HG03103 (cell line): Measurements from ENCODE around the gene CLCNKB.
"Not testable (repeated sequence)": the region's sequence is repeated elsewhere in the genome, so short reads cannot be mapped to it uniquely, and the experiment has no call there.

Experiments
- ATAC-seq: cut with Tn5 transposase; IDR thresholded peaks from one replicate; pipeline ENCODE4 v1.9.1; 2021; ENCODE audit warnings: low read depth; ENCODE audit not compliant: unreplicated experiment

The CLCNKB gene

DNA sequence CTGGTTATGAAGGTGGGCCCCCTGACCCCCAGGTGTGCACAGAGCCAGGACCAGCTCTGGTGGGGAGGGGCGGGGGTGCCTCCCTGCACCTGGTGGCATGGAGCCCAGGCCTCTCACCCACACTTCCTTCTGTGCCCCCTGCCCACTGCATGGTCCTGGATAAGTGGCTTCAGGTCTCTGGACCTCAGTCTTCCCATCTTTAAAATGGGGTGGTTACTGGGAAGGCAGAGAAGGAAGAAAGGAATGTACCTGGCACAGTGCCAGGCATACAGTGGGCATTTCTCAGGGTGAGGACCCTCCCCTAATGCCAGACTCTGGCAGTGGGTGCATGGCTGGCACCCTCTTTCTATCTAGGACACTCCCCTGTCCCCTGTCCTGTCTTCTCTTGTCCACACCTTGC, 14.3 kb upstream of the CLCNKB start:
- no peak for ATAC-seq

DNA sequence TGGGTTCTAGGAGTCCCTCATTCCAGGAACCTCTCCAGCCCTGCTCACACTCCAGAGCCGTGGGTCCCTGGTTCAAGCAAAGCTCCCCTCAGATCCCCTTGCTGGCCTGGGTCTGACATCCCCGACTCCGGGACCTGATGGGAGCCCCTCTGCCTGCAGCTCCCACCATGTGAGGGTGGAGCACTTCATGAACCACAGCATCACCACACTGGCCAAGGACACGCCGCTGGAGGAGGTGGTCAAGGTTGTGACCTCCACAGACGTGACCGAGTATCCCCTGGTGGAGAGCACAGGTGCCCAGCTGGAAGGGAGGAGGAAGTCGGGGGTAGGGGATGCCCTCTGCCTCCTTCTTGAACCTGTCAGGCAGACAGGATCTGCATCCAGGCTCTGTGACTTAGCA, 12.0 kb upstream of the CLCNKB start:
- ATAC-seq: no peak

DNA sequence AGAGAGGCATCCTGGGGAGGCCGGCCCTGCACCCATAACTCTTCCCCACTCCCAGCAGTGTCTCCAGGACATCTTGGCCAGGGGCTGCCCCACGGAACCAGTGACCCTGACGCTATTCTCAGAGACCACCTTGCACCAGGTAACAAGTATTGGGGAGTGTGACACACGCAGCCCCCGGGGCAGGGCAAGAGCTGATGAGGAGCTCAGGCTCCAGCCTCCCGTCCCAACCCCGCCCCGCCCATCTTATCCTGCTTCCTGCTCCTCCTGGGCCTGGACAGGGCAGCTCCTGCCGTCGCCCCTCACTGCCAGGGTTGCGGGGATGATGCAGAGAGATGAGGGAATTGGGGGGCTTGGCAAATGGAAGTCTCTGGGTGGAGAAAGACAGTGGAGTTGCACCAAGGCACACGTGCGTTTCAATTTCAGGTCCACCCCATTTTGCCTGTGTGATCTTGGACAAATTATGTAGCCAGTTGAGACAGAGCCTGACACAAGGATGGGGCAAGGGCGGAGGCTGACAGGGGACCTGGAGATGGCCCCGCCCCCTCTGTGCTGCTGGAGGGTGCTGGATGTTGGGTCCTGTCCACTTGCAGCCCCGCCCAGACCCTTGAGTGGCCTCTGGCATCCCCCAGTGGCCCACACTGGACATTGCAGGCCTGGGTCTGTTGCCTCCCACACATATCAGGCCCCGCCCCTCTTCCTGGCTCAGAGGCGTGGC, 11.0 kb upstream of the CLCNKB start:
- ATAC-seq: peak; percentile 78

DNA sequence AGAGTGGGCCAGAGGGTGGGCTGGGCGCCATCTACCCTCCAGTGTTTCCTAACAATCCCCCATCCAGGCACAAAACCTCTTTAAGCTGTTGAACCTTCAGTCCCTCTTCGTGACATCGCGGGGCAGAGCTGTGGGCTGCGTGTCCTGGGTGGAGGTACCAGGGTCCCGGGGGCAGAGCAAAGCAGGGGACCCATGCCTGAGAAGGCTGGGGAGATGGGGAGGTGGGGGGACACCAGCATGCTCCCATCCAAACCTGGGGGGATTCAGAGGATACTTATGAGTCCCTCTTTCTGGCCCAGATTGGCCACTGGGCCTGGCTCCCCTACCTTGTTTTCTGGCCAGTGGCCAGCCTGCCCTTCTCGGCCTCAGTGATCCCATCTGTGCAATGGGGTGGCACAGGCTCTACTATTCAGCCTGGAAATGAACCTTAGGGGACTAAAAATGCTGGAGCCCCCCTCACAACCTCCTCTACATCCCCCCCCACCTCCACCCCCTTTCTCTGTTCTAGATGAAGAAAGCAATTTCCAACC, 10.4 kb upstream of the CLCNKB start:
- not testable (repeated sequence) for ATAC-seq

DNA sequence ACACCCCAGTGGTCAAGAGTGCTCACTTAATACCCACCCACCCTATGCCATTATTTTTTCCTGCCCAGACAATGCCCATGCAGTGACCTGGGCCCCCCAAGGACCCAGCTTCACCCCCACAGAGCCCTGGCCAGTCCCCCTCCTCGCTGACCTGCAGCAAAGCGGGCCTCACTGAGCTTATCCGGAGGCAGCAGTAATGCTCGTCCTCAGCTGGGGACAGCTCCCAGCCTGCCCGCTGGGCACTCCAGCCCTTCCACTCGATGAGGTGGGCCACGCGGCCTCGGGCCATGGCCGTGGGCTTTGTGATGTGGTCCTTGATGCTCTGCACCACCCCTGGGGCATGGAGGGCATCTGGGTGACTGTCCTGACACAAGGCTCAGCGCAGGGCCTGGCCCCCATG, 7.1 kb upstream of the CLCNKB start:
- ATAC-seq: not testable (repeated sequence)

DNA sequence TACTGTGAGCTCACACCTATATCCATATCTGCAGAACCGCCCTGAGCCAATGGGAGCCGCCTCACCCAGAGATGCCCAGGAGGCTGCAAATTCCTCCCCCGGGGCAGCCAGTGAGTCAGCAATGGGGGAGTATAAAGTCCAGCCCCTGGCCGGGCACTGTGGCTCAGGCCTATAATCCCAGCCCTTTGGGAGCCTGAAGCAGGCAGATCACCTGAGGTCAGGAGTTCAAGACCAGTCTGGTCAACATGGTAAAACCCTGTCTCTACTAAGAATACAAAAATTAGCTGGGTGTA, 5.0 kb upstream of the CLCNKB start:
- no peak for ATAC-seq

DNA sequence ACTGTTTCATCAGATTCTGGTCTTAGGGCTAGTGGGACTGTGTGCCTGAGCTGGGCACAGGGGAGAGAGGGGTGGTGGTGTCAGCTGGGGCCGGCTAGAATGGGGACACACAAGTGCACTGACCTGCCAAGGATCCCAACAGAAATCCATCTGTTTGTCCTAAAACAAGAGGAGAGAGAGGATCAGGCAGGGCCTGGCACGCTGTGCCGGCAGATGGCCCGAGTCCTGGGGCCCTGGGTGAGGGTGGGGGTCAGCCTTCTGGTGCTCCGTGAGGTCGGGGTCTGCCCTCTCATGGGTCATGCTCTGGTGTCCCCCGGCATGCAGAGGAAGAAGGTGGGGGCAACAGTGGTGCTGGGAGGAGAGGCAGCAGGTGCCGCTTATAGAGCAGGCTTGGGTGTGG, 3.7 kb upstream of the CLCNKB start:
- not testable (repeated sequence) for ATAC-seq

DNA sequence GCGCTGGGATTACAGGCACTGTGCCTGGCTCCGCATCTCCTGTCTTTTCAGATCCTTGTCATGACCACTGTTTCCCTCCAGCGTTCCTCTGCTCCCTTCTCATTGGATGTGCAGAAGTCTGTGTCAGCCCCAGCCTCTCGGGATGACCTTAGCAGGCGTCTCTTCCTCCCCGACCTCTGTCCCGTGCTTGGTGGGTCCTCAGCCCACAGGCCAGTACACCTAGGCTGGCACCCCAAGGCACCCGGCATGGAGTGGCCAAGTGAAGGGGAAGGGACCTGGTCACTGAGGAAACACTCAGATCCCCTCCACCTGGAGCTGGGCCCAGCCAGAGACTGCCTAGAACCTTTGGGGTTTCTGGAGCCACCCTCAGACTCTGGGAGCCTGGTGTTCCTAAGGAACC, 2.4 kb upstream of the CLCNKB start:
- no peak for ATAC-seq

DNA sequence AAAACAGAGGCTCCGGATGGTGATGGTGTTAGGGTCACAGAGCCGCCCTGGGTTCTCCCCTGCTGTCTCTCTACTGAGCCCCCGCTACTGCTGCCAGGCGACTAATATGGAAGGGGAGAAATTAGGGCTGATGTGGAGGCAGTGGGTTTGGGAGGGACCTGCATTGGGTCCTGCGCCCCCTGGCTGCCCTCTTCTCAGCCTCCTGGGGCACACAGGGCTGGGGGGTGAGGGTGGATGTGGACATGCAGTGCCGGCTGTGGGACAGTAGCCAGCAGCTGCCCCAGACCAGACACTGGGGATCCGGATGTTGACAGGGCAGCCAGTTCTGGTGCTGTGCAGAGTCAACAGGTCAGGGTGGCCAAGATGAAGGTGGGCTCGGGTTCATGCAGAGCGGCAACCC, 1.5 kb upstream of the CLCNKB start:
- ATAC-seq: no peak

DNA sequence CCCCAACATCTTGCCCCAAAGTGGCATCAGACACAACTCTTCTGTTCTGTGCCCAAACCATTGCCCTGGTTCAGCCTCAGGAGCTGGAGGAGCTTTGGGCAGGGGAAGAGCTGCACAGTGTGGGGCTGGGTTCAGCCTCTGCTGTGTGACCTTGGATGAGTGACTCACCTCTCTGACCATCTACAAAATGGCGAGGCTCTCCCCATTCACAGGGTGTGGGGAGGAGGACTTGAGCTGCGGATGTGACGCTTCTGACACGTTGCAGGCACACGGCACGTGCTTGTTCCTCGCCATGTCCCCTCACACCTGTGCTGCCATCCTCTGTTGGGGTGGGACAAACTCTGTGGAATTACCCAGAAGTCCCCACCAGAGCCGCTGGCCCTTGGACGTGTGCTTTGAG, 928 bp upstream of the CLCNKB start:
- not testable (repeated sequence) for ATAC-seq

DNA sequence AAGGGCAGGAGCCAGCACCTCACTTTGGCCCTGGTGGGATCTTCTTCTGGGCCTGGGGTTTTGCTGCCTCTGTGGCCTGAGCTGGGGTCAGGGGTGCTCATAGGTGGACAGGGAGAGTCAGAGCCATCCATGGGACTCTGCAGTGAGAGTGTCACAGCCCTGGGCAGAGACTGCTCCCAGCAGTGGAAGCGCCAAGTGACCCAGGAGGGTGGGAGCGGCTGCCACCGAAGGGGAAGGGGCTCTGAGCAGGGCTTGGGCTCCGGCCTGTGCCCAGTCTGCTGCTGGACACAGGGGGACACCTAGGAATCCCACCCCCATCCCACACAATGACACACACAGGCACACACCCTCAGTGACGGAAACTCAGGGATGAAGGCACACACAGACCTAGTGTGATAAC, 368 bp downstream of the CLCNKB start:
- no peak for ATAC-seq

DNA sequence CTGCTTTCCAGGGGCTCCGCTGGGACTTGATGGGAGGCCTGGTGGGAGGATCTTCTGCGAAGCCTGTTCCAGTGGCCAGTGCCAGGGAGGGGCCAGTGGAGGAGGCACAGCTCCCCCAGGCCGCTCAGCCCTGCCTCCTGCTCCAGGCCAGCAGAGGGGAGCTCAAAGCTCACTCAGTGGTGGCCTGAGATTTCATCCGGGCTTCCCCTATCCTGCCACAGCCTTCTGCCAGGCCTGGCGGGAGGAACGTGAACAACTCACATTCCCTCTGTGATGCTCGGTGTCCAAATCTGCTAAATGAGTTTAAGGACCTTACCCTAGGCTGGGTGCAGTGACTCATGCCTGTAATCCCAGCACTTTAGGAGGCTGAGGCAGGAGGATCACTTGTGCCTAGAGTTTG, 3.3 kb downstream of the CLCNKB start:
- no peak for ATAC-seq

DNA sequence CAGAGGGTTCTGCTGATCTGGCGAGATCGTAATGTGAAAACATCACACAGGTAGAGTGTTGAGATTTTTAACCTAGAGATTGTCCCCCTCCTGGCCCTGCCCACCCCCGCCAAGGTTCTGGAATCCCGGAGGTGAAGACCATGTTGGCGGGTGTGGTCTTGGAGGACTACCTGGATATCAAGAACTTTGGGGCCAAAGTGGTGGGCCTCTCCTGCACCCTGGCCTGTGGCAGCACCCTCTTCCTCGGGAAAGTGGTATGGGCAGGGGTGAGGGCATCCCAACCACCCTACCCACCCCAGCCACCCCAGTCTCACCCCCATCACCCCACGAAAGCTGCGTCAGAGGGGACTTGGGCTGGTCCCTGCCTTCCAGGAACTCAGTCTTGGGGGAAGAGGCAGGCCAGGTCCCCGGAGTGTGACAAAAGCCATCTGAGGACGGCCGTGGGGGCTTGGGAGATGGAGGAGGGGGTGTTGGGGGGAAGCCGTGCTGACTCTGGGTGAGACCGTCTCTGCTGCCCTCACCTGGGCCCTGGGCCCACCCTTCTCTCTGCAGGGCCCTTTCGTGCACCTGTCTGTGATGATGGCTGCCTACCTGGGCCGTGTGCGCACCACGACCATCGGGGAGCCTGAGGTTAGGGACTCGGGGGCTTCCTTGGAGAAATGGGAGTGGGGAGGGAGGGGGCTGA, 4.4 kb downstream of the CLCNKB start:
- ATAC-seq: no peak

DNA sequence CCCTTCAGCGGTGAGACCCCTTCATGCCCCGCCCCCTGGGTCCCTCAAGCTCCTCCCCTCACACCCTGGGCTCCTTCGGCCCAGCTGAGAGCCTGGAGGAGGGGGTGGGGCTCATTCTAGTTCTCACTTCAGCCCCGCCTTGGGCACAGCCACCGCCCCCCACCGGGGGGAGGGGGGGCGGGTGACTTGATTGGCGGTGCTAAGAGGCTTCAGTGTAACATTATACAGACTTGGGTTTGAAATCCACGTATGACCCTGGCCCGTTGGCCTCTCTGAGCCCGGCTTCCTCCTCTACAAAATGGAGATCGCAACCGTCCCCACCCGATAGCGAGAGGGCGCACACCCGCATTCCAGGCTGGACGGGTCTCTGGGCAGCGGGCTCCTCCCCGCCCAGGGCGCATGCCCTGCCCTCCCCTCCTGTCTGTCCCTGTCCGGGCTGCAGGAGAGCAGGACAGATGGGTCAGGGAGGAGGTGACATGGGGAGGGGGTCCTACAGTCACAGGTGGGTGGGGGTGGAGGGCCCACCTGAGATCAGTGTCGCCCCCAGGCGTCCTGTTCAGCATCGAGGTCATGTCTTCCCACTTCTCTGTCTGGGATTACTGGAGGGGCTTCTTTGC, 5.1 kb downstream of the CLCNKB start:
- ATAC-seq: no peak

DNA sequence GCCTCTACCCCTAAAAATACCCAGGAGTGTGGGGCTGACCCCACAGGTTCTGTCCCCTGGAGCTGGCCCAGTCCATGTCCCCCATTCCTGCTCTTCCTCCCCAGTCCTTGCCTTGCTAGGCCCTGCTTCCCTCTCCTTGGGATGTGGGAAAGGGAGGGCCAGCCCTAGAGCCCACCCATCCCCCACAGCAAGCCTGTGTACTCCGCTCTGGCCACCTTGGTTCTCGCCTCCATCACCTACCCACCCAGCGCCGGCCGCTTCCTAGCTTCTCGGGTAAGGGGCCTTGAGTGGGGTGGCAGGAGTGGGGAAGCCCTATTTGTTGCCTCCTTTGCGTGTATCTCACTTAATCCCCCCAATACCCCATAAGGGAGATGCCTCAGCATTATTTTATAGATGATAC, 6.7 kb downstream of the CLCNKB start:
- no peak for ATAC-seq

DNA sequence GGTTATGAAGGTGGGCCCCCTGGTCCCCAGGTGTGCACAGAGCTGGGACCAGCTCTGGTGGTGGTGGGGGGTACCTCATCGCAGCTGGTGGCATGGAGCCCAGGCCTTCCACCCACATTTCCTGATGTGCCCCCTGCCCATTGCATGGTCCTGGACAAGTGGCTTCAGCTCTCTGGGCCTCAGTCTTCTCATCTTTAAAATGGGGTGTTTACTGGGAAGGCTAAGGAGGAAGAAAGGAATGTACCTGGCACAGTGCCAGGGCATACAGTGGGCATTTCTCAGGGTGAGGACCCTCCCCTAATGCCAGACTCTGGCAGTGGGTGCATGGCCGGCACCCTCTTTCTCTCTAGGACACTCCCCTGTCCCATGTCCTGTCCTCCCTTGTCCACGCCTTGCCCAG, 7.5 kb downstream of the CLCNKB start:
- no peak for ATAC-seq

DNA sequence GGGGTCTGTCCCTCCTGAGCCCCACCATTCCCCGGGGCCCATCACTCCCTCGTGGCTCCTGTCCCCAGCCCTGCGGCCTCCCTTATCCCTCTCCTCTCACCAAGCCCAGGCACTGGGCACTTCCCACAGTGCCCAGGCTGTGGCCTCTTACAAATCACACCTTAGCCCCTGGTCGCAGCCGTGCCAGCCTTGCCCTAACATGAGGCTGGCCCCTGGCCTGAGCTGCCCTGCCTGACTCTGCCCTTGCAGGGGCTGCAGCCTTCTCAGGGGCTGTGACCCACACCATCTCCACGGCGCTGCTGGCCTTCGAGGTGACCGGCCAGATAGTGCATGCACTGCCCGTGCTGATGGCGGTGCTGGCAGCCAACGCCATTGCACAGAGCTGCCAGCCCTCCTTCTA, 8.4 kb downstream of the CLCNKB start:
- ATAC-seq: not testable (repeated sequence)

DNA sequence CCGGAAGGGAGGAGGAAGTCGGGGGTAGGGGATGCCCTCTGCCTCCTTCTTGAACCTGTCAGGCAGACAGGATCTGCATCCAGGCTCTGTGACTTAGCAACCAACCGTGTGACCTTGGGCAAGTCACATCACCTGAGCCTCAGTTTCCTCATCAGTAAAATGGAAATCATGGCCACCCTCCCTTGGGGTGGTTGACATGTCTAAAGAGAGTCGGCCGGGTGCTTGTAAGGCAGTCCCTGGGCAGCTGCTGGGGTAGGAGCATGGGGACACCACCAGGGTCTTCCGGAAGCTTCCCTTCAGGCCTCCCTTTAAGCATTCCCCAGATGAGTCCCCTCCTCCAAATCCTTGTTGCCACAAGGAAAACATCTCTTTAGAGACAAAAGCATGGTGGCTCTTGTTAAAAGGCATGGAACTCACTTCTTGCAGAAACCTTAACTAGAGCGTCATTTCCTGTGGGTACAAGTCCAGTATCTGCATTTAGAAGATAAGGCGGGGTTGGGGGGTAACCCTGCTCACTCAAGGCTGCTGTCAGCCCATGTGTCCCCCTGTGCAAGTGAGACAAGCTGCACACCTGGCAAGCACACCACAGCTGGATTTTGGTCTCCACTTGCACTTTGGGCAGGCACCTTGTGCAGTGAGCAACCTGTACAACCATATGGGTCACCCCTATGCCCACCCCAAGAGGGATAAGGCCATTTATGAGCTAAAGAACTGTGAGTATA, 10.4 kb downstream of the CLCNKB start:
- ATAC-seq: no peak

DNA sequence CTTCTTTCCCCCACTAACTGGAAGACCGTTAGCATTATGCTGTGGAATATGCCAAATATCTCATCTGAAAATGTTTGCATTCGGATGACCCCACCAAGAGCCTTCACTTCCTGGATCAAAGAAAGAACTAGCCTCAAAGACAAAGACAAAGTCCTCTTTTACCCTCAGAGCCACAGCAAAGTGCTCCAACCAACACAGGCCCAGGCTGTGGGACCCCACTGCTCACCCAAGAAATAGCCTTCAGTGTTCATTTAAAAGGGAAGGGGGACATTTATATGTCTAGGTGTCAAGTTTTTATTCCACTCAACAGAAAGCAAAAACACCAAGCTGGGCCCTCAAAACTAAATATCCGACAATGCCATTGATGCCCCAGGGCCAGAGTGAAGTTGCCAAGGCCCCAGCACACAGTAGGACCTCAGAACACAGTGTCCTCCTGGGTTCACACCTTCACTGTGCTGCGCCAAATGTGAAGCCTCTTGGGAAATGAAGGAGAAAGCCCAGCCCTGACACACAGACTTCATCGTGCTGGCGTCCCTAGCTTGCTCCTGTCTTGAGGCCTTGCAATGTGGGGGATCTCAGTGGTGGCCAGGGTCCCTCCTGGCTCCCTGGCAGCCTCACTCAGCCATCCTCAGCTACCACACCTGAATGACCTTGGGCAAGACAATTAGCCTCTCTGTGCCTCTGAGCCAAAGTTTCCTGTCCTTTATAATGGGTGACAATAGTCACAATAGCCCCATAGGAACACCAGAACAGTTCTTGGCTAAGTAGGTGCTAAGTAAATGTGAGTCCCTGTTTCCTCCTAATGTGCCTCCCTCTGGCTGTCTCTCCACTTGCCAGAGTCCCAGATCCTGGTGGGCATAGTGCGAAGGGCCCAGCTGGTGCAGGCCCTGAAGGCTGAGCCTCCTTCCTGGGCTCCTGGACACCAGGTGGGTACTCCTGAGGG, 11.3 kb downstream of the CLCNKB start:
- no peak for ATAC-seq
